Stimulated activated CD4-positive, alpha-beta T cell treated with anti-CD3 and anti-CD28 coated beads, TNF-alpha, amount 100 ng/mL, for 24 hours (primary cell): ENCODE measurements around the gene CACNG3.
"Not testable (repeated sequence)": the region's sequence is repeated elsewhere in the genome, so short reads cannot be mapped to it uniquely, and the experiment has no call there.

ENCODE experiments used
- DNase-seq, 3 experiments: peaks; one replicate each; pipeline ENCODE4 v3.0.0-alpha.2; 2020; ENCODE audit warnings: low read depth in 3 of 3

Gene CACNG3

DNA sequence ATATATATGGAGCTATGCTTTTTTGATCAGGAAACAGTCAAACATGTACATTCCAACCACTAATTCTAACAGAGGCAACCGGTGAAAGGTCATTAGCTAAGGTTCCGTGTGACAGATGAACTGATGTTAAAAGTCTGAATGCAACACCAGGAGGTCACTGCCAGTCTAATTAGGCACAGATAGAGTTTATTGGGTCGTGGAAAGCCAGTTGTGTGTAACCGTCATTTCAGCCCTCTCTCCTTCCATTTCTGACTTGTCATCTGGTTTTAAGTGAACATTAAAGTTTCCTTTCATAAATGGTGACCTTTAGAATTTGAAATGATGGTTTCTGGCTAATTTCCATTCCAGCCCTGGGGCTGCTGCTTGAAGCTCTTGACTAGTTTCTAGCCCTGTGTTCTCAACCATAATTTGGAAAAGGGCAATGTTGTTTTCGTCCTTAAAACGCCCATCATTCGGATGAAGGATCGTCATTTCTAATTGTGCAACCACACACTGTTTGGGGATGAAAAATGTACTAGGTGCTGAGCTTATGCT, 23.9 kb downstream of the CACNG3 start:
- DNase-seq = no peak

DNA sequence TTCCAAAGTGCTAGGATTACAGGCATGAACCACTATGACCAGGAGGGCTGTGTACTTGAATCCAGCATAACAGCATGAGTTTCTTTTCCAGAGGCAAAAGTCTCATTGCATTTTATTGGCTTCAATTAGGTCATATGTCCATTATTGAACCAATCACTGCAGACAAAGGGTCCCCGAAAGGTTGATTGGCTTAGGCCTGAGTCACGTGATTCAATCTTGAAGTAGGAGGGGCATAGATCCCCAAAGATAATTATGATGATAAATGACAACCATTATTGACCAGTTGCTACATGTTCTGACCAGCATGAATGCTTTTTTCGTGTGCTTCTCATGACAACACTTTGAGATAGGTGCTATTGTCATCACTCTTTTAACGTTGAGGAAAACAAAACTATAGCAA, 25.3 kb downstream of the CACNG3 start:
- no peak for DNase-seq

GRCh38 chr16:24282141-24282540, 26.0 kb downstream of the CACNG3 start:
- DNase-seq = no peak

DNA sequence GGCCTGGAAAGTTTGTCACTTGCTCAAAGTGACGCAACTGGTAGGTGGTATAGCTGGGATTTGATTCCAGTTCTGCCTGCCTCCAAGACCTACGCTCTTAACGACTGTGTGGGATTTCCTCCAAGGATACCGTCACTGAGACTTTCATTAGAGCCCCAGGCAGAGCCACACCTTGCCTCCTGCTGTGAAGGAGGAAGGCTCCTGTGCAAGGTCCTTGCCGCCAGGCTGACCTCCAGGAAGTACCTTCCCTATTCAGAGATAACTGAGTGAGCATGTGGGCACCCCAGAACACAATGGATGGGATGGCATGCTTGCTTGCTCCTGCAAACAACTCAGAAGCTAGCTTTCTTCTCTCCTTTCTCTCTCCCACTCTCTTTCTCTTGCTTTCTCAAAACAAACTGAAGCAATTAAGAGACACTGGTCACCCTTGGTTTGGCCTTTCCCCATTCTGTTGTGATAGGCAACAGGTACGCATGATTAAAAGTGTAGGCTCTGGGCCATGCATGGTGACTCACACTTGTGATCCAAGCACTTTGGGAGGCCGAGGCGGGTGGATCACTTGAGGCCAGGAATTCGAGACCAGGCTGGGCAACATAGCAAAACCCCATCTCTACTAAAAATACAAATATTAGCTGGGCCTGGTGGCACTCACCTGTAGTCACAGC, 30.7 kb downstream of the CACNG3 start:
- DNase-seq = no peak

- DNase-seq = no peak
Measured at GRCh38 chr16:24288516-24288915, 32.4 kb downstream of the CACNG3 start.

DNA sequence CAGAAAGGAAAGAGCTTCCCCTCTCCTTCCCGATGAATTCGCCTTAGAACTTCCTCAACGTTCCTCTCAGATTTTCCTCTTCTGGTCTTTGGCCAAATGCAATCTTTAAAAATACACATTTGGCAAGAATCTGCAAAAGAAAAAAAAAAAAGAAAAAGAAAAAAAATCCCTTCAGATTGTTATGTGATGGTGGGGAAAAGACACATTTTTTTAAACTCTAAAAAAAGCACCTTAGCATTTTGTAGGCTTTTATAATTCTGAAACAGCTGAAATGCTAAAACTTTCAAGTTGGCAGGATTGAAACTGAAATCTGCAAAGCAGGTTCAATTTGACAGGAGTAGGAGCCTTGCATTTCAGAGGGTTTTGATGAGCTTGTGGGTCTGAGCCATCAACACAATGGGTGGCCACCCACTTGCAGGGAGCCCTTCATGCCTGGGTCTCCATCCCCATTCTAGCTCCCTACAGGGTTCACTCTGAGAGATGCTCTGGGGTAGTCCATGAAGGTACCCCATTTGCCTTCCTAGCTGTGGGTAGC, 33.1 kb downstream of the CACNG3 start:
- no peak for DNase-seq

DNA sequence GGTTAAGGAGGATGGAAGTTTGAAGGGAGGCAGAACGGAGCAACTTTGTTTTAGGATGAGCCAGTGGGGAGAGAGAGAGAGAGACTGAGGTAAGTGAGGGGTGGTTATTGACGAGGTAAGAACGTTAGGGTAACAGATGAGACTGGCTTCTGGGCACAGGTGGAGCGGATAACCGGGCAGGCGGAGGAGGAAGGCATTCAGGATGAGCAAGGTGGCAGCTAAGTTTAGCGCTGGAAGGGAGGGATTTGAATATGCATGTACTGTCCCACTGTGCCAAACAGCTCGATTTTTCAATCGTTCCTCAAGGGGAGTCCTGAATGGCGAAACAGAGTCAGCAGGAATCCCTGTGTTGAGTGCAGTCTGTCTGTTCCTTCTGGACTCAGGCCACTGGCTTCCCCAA, 35.8 kb downstream of the CACNG3 start:
- DNase-seq = no peak

GRCh38 chr16:24294131-24294530, 38.0 kb downstream of the CACNG3 start:
- no peak for DNase-seq

DNA sequence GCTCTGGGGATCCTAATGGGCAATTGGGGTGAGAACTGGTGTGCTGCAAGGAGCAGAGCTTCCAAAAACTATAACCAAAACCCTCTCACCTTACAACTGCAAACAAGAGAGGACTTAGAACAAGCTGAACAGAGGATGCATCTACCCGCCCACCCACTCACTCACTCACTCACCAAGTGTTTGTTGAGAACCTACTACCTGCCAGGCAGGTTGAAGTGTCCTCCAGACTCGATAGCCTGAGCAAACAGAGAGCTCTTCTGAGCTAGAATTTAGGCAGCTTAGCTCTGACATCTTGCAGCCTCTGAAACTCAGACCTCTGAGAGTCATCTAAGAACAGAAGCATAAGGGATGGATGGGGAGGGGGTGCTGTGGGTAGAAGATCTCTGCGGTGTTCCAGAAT, 41.2 kb downstream of the CACNG3 start:
- no peak for DNase-seq

- no peak for DNase-seq
Measured at GRCh38 chr16:24298548-24299167, 42.5 kb downstream of the CACNG3 start.

DNA sequence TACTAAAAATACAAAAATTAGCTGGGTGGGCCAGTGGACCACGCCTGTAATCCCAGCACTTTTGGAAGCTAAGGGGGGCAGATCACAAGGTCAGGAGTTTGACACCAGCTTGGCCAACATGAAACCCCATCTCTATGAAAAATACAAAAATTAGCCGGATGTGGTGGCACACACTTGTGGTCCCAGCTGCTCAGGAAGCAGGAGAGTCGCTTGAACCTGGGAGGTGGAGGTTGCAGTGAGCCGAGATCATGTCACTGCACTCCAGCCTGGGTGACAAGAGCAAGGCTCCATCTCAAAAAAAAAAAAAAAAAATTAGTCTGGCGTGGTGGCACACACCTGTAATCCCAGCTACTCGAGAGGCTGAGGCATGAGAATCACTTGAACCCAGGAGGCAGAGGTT, 44.6 kb downstream of the CACNG3 start:
- DNase-seq = not testable (repeated sequence)

DNA sequence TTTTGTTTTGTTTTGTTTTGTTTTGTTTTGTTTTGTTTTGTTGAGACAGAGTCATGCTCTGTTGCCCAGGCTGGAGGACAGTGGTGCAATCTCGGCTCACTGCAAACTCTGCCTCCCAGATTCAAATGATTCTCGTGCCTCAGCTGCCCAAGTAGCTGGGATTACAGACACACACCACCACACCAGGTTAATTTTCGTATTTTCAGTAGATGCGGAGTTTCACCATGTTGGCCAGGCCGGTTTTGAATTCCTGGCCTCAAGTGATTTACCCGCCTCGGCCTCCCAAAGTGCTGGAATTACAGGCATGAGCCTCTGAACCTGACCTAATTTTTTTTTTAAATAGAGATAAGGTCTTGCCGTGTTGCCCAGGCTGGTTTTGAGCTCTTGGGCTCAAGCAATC, 46.5 kb downstream of the CACNG3 start:
- no peak for DNase-seq

GRCh38 chr16:24308200-24308599, 52.1 kb downstream of the CACNG3 start:
- DNase-seq = no peak

- DNase-seq = peak in 2 of 3 experiments; percentile 7 to 45
Measured at GRCh38 chr16:24309258-24310142, 53.4 kb downstream of the CACNG3 start.

DNA sequence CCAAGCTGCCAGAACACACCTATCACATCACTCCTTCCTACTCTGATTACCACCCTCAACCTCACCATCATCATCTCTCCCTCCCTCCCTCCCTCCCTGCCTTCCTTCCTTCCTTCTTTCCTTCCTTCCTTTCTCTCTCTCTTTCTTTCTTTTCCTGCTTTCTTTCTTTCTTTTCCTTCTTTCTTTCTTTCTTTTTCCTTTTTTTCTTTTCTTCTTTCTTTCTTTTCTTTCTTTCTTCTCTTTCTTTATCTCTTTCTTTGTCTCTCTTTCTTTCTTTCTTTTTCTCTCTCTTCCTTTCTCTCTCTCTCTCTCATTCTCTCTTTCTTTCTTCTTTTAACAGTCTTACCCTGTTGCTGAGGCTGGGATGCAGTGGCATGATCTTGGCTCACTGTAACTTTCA, 59.2 kb downstream of the CACNG3 start:
- no peak for DNase-seq

DNA sequence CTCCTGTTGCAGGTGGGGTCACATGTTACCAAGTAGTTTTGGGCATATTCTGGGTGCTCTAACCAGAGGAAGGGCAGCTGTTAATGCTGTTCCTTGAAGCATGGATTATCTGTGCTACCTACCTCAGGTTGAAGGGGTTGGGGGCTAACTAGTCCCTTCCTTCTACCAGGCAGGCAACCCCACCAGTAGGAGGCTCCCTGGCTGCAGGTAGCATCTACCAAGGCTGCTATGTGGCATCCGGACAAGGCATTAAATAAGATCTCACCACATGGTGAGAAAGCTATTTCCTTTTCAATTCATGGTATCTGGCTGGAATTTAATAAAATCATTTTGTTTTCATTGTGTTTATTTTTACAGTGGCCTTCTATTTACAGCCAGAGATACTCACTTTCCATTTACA, 62.5 kb downstream of the CACNG3 start:
- DNase-seq = no peak

GRCh38 chr16:24319126-24319814, 63.1 kb downstream of the CACNG3 start:
- DNase-seq = no peak

GRCh38 chr16:24322106-24322505, 66.0 kb downstream of the CACNG3 start:
- no peak for DNase-seq

DNA sequence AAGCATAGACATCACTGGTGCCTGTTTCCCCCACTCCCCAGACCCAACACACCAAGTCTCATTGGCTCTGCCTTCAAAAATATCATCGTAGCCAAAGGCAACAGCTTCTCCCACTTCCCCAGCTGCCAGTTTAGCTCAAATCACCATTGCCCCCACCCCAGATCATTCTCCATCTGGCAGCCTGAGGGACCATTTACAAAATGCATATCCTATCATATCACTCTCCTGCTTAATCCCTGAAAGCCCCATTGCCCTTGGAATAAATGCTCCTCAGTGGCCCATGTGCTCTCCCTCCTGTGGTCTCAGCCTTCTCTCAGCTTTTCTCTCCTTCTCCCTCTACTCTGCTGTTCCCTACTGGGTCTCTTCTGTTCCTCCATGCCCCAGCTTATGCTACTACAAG, 68.3 kb downstream of the CACNG3 start:
- no peak for DNase-seq

GRCh38 chr16:24328835-24329452, 72.8 kb downstream of the CACNG3 start:
- DNase-seq = no peak

DNA sequence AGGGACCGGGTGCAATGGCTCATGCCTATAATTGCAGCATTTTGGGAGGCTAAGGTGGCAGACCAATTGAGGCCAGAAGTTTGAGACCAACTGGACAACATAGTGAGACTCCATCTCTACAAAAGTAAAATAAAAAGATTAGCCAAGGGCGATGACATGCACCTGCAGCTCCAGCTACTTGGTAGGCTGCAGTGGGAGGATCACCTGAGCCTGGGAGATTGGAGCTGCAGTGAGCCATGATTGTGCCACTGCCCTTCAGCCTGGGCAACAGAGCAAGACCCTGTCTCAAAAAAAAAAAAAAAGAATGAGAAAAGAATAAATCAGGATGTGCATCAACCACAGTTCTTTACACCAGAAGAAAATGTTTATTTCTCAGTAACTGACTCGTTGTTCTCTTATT, 76.0 kb downstream of the CACNG3 start:
- DNase-seq = no peak
